Spleen (tissue), 11 donors: ENCODE results near the gene KDELR1. TPM values are rescaled to one million over a fixed set of nuclear protein-coding genes. Genes with fewer than 3 reads are reported as not detected.
A peak's percentile ranks its signal among the peaks of the same experiment; 100 is the strongest.

Experiments used
- DNase-seq: peaks from one replicate; pipeline ENCODE4 v3.0.0-alpha.2; 2020
- H3K27ac ChIP-seq, 8 donors: fragments of 200-600 bp; sonication (generic) in 7 of 8; 1 replicate in 4 of 8; 2 replicates in 4 of 8; pipeline versions ENCODE4 v1.5.0 to v1.8.0; 2016 to 2021; ENCODE audit warnings: inconsistent platforms in 4 of 8, mild to moderate bottlenecking in 4 of 8, moderate library complexity in 1 of 8
- H3K27me3 ChIP-seq, 7 donors: fragments of 200-600 bp; sonication (generic) in 6 of 7; replicated peaks in 1 of 7; 1 replicate in 4 of 7; 2 replicates in 3 of 7; pipeline versions ENCODE4 v1.5.0 to v1.8.0; 2016 to 2021; ENCODE audit warnings: inconsistent platforms in 3 of 7, mild to moderate bottlenecking in 1 of 7
- H3K36me3 ChIP-seq, 6 donors: fragments of 200-600 bp; sonication (generic) in 5 of 6; 1 replicate in 4 of 6; 2 replicates in 2 of 6; pipeline versions ENCODE4 v1.5.0 to v1.8.0; 2016 to 2021; ENCODE audit warnings: inconsistent platforms in 2 of 6
- H3K4me1 ChIP-seq, 6 donors: fragments of 200-600 bp; sonication (generic) in 5 of 6; 1 replicate in 3 of 6; 2 replicates in 3 of 6; pipeline versions ENCODE4 v1.5.0 to v1.8.0; 2016 to 2021; ENCODE audit warnings: inconsistent platforms in 3 of 6
- H3K4me3 ChIP-seq, 8 donors: fragments of 200-600 bp; sonication (generic) in 7 of 8; 1 replicate in 4 of 8; 2 replicates in 4 of 8; pipeline versions ENCODE4 v1.5.0 to v1.8.0; 2016 to 2021; ENCODE audit warnings: inconsistent platforms in 4 of 8, mild to moderate bottlenecking in 4 of 8, moderate library complexity in 2 of 8
- H3K9me3 ChIP-seq, 8 donors: fragments of 200-600 bp; sonication (generic) in 7 of 8; 1 replicate in 4 of 8; 2 replicates in 4 of 8; pipeline versions ENCODE4 v1.5.0 to v1.8.0; 2016 to 2021; ENCODE audit warnings: inconsistent platforms in 4 of 8
- CTCF ChIP-seq, 11 experiments: fragments of 200-600 bp in 7 of 11; fragments of 450-650 bp in 4 of 11; sonication (generic) in 4 of 11; IDR thresholded peaks in 8 of 11; conservative IDR thresholded peaks in 3 of 11; 1 replicate in 7 of 11; 2 replicates in 4 of 11; pipeline versions ENCODE4 v1.4.0 to v1.8.0; 2016 to 2021; ENCODE audit warnings: antibody characterized with exemption in 11 of 11, inconsistent platforms in 4 of 11, mild to moderate bottlenecking in 1 of 11
- POLR2A ChIP-seq, 3 donors: fragments of 450-650 bp; IDR thresholded peaks; one replicate each; pipeline ENCODE4 v1.5.1; 2017; ENCODE audit warnings: antibody characterized with exemption in 3 of 3, mild to moderate bottlenecking in 1 of 3
- POLR2AphosphoS5 ChIP-seq, 3 donors: sonication (generic); formaldehyde crosslinking; IDR thresholded peaks; one replicate each; pipeline ENCODE4 v1.5.1; 2017; ENCODE audit warnings: antibody characterized with exemption in 3 of 3
- WGBS, 5 donors: extraction: QIAGEN DNeasy Blood & Tissue Kit in 3 of 5; methylation state at CpG; one replicate each; pipeline versions ENCODE4 v1.1.5 to v1.1.7; 2013 to 2018; 5-methylcytosine and 5-hydroxymethylcytosine counted together
- intact Hi-C: fragments of 100-400 bp; cut with DNase I; formaldehyde crosslinking; loops from one replicate; pipeline ENCODE4 v1.15.0; 2023; ENCODE audit warnings: low total_unique reads
- polyA plus RNA-seq, 3 donors: library from polyadenylated mRNA; stranded (reverse); fragments of 200-250 nt; gene quantifications; one replicate each; pipeline ENCODE4 v1.2.1, GENCODE V29; 2013
- total RNA-seq, 7 donors: library from RNA; depleted of rRNA in 3 of 7; stranded (reverse); fragments of >200 nt in 3 of 7; fragmentation: NEBNext Ultra II Directional in 4 of 7; extraction: Animal tissue kit (Norgen Biotek cat#: 25700) in 4 of 7; gene quantifications; one replicate each; pipeline versions ENCODE4 v1.1.0 to v1.2.1, GENCODE V29; 2016 to 2021
- donor health status: healthy with polysubstance abuse.
- donor health status: DM: no; HTN: no; CAD: no; lungs with moderate emphysema.
- donor health status: DM: no; HTN: no; CAD: no.
- donor health status: Bipolar disorder and iron deficiency.
- donor health status: healthy.
- donor health status: DM: no; HTN: no; CAD: no.
- donor health status: DM: yes; HTN: yes; CAD: no.

The KDELR1 gene
- total and polyA plus RNA-seq, 10 donors, result 36.2 to 95.9 (median 68.2) TPM

GRCh38 chr19:48395499-48395898 is 4.1 kb upstream of the KDELR1 start:
- Histone ChIP-seq H3K9me3 (peaks cover 0 to 4% (median 0%) of the 10 kb centered on the region in 8 donors), H3K36me3 (no peaks in the 10 kb centered on the region), H3K4me1 (peaks cover 8 to 79% (median 41%) of the 10 kb centered on the region in 6 donors), H3K4me3 (no peak overlapping the region), H3K27me3 (peaks cover 7 to 65% (median 48%) of the 10 kb centered on the region in 7 donors), H3K27ac (no peak overlapping the region)
- 21 to 38% (median 29%) methylated on average over 9 of the region's 9 CpGs for WGBS, 5 donors
- TF ChIP-seq POLR2A (IDR thresholded peaks at IDR 0.05) (no peak), CTCF (IDR thresholded peaks at IDR 0.05 in 8 of 11, conservative IDR thresholded peaks at IDR 0.05 in 3 of 11) (no peak), POLR2AphosphoS5 (IDR thresholded peaks at IDR 0.05) (no peak)
- intact Hi-C loops, result no loop called here
- no peak for DNase-seq

GRCh38 chr19:48395170-48395455 is 3.8 kb upstream of the KDELR1 start:
- H3K27ac ChIP-seq, result no peak overlapping the region
- TF ChIP-seq POLR2A (IDR thresholded peaks at IDR 0.05) (no peak), CTCF (IDR thresholded peaks at IDR 0.05 in 8 of 11, conservative IDR thresholded peaks at IDR 0.05 in 3 of 11) (no peak), POLR2AphosphoS5 (IDR thresholded peaks at IDR 0.05) (no peak)
- peaks cover 7 to 65% (median 48%) of the 10 kb centered on the region in 7 donors for H3K27me3 ChIP-seq
- intact Hi-C loops, result no loop called here
- peaks cover 0 to 4% (median 0%) of the 10 kb centered on the region in 8 donors for H3K9me3 ChIP-seq
- H3K4me1 ChIP-seq, result peaks cover 8 to 79% (median 45%) of the 10 kb centered on the region in 6 donors
- H3K4me3 ChIP-seq, result no peak overlapping the region
- no peak for DNase-seq
- H3K36me3 ChIP-seq, result no peaks in the 10 kb centered on the region
- WGBS, 5 donors, result 12 to 16% (median 14%) methylated on average over 6 of the region's 6 CpGs

GRCh38 chr19:48394331-48395169 is 3.2 kb upstream of the KDELR1 start:
- Histone ChIP-seq H3K27me3 (peaks cover 7 to 65% (median 48%) of the 10 kb centered on the region in 7 donors), H3K4me3 (peak overlapping the region in 1 of 8 donors; percentile 50), H3K4me1 (peaks cover 8 to 81% (median 45%) of the 10 kb centered on the region in 6 donors), H3K36me3 (peaks cover 0 to under 1% (median under 1%) of the 10 kb centered on the region in 6 donors), H3K27ac (no peak overlapping the region), H3K9me3 (peaks cover 0 to 3% (median 0%) of the 10 kb centered on the region in 8 donors)
- intact Hi-C loops, result no loop called here
- 4 to 6% (median 6%) methylated on average over 16 to 38 of the region's 38 CpGs for WGBS, 5 donors
- TF ChIP-seq POLR2A (IDR thresholded peaks at IDR 0.05) (no peak), CTCF (IDR thresholded peaks at IDR 0.05 in 8 of 11, conservative IDR thresholded peaks at IDR 0.05 in 3 of 11) (no peak), POLR2AphosphoS5 (IDR thresholded peaks at IDR 0.05) (peak in 1 of 3 donors; percentile 7)
- no peak for DNase-seq

- no peak for TF ChIP-seq CTCF (IDR thresholded peaks at IDR 0.05 in 8 of 11, conservative IDR thresholded peaks at IDR 0.05 in 3 of 11)
- TF ChIP-seq POLR2AphosphoS5 (IDR thresholded peaks at IDR 0.05), result peak in 1 of 3 donors; percentile 22
- intact Hi-C loops, result no loop called here
- no peak for DNase-seq
- no peak within 1 kb of the TSS for H3K27ac ChIP-seq
- H3K27me3 ChIP-seq, result peaks cover 7 to 64% (median 48%) of the 10 kb centered on the region in 7 donors
- H3K4me3 ChIP-seq, result peak within 1 kb of the TSS in 1 of 8 donors; percentile 50
- peaks cover 0 to 9% (median 4%) of the 10 kb centered on the region in 6 donors for H3K36me3 ChIP-seq
- 1 to 5% (median 3%) methylated on average over 13 to 40 of the region's 40 CpGs for WGBS, 5 donors
- peaks cover 8 to 81% (median 48%) of the 10 kb centered on the region in 6 donors for H3K4me1 ChIP-seq
- H3K9me3 ChIP-seq, result no peaks in the 10 kb centered on the region
Measured at GRCh38 chr19:48393559-48394330, 2.4 kb upstream of the KDELR1 start, which contains the start of gene GRIN2D. Gene GRIN2D, plus strand, starts transcription at chr19:48393668. Its CDS starts 4,725 bp downstream, at chr19:48398393.
